ENCODE measurements around the gene PERCC1.

The PERCC1 gene

DNA sequence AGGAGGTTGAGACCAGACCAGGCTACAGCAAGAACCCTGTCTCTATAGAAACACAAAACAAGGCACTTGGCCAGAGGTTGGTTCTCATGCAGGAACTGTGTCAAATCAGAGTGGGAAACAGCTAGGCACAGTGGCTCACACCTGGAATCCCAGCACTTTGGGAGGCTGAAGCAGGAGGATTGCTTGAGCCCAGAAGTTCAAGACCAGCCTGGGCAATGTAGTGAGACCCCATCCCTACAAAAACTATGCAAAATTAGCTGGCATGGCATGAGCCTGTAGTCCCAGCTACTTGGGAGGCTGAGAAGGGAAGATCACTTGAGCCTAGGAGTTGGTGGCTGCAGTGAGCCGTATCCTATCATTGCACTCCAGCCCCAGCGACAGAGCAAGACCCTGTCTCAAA, 18.0 kb upstream of the PERCC1 start:
- no peak for DNase-seq (ENCODE audit: low spot score)

DNA sequence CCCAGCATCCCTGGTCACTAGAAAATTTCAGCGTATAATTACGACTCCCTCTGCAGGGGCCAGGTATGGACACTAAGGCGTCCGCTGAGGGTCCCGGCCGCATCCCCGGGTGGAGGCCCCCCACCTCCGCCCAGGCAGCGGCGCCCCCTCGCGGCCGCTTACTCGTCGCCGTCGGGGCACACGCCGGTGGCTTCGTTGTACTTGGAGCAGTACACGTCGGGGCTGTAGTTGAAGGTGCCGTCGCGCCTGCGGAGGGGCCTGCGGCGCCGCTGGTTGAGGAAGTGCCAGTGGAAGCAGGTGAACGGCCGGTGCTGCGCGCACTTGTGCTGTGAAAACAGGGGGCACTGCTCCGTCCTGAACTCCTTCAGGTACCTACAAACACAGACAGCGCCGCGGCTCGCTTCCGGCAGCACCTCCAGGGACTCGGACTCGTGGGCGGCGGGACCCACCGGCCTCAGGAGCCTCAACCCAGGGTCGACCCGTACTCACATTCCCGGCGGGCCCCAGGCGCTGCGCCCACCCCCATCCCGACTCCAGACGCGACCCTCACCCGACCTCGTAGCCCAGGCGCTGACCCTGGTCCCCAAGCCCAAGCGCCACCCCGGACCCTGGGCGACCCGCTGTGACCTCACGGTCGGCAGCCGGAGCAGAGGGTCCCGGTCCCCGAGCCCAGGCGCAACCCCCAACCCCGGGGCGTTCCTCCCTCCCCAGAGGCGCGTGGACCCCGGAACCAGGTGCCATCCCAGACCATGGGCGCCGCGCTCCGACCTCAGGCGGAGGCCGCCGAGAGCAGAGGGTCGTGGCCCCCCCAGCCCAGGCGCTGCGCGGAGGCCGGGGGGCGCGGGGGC, 17.0 kb upstream of the PERCC1 start:
- no peak for DNase-seq (ENCODE audit: low spot score)

DNA sequence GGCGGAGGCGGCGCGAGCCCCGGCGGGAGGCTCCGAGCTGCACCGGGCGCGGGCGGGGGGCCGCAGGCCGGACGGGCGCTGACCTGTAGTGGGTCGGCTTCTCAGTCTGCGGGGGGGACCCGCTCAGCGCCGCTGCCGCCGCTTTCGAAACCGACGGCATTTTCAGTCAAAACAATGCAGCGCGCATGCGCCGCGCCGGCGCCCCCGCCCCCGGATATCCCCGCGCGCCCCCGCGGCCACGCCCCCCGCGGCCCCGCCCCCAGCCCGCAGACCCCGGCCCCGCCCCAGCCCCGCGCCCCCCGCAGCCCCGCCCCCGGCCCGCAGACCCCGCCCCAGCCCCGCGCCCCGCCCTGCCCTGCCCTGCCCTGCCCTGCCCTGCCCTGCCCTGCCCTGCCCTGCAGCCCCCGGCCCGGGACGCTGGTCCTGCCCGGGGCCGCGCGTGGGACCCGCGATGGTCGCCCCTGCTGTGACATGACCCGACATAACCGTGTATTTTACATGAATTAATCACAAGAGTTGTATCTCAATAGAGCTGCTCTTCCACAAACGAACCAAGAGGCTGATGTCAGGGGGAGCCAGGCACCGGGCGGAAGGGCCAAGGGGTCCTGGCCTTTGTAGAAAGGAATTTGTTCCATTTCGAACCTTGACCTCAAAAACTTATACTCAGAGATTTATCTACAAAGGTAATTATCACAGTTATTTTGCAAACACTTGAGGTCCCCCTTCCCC, 16.2 kb upstream of the PERCC1 start, which contains the start of gene UNKL:
TSS of gene UNKL (minus strand) at position 173 of the 729 bp plus-strand sequence. CDS start at position 160, 13 bp downstream.
- no peak for DNase-seq (ENCODE audit: low spot score)

DNA sequence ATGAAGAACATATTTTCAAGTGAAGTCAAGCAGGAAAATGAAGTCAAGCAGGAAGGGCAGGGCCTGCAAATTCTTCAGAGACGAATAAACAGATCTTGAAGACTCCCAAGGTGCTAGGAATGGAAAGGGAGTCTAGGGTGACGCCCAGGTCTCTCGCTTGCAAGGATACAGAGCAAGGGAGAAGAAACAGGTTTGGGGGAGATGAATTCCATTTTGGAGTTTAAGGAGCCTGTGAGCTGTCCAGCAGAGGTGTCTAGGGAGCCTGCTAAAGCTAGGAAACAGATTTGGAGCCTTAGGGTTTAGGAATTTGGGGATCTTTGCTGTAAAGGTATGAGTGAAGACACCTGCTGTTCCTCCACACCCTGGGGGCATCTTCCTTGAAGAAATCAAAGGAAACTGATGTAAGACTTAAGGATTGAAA, 14.3 kb upstream of the PERCC1 start:
- DNase-seq (ENCODE audit: low spot score) = no peak

DNA sequence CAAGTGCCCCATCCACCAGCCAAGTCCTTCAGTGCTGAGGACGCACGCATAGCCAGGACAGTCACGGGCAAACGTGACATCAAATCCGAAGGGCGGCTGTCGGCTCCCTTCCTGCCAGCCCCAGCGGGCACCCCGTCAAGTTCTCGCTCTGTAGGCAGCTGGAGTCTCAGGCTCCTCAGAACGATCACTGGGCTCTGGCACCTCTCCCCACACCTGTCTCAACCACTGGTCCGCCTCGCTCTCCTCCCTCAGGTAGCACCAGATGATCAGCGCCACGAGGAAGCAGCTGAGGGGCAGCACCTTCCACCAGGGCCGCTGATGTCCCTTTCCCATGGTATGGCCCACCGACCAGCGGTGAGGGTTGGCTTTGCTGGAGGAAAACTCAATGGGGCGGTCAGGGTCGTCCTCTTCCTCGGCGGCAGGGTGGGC, 10.8 kb upstream of the PERCC1 start:
- DNase-seq (ENCODE audit: low spot score) = no peak

DNA sequence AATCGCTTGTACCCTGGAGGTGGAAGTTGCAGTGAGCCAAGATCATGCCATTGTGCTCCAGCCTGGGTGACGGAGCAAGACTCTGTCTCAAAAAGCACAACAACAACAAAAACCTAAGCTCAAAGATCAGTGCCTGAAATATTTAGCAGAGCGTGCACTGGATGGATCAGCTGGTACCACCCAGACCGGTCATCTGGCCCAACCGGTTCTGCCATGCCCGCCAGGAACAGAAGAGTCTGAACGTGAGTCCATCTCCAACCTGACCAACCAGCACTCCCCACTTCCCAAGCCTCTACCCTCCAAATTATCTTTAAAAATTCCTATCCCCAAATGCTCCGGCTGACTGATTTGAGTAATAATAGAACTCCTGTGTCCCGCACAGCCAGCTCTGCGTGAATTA, 8.8 kb upstream of the PERCC1 start:
- DNase-seq (ENCODE audit: low spot score) = no peak

DNA sequence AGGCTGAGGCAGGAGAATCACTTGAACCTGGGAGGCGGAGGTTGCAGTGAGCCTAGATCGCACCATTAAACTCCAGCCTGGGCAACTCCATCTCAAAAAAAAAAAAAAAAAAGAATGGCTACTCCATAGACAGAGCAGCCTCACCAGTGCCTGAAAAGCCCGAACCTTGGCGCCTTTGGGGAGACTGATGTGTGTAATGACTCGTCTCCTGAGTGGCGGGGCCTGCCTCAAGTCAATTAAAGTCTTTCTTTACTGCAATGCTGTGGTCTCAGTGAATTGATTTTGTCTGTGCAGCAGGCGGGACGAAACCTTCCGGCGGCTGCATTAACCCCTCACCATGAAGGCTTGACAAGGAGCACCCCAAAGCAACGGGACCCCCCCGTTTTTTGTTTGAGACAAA, 6.8 kb upstream of the PERCC1 start:
- no peak for DNase-seq (ENCODE audit: low spot score)

DNA sequence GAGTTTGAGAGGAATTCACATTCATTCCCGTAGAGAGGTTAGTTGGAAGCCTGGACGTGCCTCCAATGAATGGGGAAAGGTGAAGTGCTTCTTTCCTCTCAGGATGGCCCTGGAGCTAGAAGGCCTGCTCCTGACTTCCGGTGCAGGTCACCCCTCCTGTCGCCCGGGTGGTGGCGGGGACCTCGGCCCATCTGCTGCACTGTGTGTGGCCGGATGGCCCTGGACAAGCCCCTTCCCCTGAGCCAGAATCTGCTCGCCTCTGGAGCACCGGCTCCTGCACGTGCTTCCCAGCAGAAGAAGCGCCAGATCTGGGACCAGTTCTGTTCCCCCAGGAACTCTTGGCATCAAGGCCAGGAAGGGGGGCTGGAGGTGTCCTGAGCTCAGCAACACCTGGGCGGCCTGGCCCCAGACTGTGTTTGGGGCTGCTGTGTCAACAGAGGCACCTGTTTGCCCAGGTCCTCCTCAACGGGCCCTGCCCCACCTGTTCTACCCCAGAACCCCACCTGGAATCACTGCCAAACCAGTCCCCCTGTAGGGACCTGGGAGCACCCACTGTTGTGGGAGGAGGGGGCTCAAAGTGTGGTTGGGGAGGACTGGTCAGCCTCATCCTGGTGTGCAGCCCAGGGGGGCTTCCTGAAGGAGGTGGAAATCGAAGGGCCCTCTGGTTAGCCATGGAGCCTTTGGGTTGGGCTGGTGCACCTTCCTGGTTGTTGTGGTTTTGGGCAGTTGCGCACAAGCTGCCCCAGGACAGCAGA, 5.1 kb upstream of the PERCC1 start:
- no peak for DNase-seq (ENCODE audit: low spot score)

DNA sequence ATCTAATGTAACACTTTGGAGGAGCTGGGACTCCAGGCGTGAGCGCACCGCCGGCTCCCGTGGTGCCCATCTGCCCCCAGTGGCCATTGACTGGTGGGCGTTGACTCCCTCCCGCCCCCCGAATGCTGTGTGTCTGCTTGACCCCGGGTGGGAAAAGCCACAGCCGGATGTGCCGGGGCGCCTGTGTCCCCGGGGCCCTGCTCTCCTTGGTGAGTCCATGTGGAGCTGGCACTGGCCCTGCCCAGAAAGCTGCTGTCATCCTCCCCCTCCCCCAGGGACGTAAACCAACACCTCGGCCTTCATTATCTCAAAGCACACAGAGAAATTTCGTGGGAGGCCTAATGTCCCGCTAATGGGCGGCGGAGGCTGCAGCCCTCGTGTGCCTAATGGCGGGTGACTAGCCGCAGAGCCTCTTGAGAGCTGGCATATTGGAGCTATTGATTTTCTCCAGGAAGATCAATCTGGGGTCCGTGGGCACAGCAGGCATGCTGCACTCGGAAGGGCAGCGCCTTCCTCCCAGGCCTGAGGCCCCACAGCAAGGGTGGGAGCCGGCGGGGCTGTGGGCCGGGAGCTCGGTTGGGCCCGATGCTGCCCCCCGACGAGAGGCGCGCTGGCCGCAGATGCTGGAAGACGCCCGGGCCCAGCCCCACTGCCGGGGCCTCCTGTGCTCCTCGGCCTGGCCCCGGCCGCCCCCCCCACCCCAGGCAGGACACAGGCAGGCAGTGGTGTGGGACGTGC, 4.0 kb upstream of the PERCC1 start:
- no peak for DNase-seq (ENCODE audit: low spot score)

DNA sequence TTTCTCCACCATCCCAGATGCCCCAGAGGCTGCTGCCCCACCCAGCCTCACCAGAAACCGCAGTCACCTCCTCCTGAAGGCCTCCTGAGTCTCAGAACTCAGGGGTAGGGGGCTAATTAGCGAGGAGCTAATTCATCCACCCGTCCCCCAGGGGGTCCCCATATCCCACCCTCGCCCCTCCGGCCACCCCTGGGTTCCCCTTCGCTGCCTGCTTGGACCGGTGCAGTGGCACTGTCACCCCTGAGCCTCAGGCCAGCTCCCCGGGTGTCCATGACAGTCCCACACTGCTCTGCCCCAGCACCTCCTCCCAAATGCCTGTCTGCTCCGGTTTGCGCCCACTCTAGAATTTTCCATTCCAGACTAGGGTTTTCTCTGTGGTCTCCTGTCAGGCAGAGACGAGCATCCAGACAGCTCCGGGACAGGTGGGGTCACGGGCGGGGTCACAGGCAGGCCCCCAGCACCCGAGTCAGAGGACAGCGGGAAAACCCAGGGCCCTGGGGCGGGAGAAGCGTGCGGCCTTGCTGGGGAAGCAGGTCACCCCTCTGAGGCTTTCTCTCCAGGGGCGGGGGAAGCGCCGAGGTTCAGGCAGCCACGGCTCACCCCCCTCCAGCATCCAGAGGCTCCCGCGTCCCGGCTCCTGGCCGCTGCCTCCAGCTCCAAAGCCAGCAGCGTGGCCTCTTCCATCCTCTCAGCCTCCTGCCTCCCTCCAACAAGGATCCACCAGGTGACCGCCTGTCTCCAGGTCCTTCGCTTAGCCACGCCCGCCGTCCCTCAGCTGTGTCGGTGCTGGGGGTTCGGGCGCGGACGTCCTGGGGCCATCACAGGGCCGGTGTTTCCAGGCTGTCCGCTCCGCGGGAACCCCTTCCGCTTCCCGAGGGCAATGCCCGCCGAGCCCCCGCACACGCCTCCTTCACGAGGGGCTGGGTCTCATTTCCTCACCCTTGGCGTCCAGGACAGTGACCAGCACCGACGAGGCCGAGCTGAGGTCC, 3.1 kb upstream of the PERCC1 start:
- no peak for DNase-seq (ENCODE audit: low spot score)

DNA sequence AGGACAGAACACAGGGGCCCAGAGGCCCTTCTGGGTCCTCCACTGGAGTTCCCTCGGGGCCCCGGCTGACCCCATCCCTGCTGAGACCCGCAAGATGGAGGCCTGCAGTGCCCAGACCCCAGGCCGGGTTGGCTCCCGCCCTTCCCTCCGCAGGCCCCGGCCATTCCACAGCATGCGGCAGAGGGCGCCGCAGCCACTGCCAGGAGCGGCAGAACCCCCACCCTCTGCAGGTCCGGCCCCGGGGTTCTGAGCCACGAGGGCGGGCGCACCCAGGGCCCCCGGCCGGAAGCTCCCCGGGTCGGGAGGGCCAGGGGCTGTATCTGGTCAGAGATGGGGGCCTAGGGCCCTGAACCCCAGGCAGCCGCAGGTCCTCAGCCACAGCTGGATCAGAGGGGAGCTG, 2.4 kb upstream of the PERCC1 start:
- no peak for DNase-seq (ENCODE audit: low spot score)

DNA sequence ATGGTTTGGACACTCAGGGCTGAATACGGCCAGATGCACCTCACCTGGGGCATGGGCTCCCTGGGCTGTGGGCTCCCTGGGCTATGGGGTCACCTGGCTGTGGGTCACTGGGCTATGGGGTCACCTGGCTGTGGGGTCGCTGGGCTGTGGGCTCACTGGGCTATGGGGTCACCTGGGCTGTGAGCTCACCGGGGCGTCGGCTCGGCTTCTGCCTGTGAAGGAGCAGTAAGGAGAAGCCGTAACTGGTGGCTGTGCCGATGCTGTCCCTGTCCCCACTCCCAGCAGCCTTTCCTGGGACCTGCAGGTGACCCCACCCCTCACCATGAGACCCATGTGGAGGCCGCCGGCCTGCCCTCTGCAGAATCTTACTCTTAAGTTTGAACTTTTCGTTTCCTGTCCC, 1.9 kb upstream of the PERCC1 start:
- no peak for DNase-seq (ENCODE audit: low spot score)

DNA sequence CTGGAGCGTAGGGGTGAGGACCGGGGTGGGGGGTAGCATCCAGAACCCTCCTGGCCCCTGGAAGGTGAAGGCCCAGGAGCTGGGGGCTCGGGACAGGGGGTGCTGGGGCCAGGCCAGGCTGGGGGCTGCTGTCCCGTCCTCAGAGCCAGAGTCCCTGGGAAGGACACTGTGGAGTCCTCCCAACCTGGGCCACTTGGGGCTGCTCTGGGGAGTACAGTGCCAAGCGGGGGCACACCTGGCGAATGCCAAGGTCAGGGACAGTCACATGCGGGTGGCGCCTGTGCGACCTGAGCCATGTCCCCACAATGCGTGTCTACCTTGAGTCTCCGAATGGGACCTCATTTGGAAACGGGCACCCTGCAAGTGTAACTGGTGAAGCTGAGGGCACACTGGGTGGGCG, 1.2 kb upstream of the PERCC1 start:
- DNase-seq (ENCODE audit: low spot score) = no peak

DNA sequence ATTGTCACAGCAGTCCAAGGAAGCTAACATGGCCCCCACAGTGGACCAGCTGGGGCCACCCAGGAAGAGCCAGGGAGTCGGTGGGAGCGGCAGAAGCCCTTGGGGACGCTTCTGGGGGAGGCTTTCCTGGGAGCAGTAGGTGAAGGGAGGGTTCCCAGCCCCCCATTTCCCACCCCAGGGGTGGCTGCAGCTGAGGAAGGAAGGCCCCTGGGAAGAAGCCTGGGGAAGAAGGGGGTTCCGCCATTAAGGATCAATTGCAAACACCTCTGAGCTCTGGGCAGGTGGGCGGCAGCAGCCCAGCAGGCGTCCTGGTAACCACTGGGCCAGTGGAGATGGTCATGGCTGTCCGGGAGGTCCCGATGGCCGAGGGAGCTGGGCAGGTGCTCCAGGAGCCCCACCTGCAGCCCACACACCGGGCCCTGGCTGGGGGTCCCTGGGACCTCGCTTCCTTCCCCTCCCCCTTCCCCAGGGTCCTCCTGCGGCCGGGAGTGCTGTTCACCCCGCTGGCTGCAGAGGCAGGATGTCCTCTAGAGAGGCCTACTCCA, 592 bp upstream of the PERCC1 start:
- no peak for DNase-seq (ENCODE audit: low spot score)

DNA sequence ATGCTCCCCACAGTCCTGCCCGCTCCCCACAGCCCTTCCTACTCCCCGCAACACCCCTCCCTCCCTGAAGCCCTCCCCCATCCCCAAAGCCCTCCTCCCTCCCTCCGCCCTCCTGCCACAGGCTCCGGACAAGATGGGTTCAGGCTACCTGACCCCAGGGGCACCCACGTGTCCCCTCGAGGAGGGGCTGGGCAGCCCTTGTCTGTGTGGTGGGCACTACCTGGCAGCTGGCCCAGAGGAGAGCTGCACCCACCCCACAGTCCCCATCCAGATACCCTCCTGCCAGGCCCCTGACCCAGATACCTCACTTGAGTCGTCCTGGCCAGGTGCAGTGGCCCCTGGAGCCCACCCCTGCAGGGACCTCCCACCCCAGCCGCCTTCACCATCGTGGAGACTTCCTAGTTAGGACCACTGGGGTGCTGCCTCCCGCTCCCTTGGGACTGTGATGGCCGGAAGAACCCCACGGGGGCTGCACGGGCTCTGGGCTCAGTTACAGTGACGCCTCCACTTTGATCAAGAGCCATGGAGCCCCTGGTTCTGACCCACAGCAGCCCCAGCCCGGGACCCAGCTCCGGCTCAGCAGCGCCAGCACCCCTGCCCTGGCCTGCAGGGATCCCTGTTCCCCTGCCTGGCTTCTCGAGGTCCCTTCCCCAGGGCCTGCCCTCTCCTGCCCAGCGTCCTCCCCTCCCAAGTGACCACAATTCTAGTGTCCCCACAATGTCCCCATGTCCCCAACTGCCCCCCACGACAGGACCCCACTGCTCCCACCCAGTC, 806 bp downstream of the PERCC1 start:
- DNase-seq (ENCODE audit: low spot score) = no peak

DNA sequence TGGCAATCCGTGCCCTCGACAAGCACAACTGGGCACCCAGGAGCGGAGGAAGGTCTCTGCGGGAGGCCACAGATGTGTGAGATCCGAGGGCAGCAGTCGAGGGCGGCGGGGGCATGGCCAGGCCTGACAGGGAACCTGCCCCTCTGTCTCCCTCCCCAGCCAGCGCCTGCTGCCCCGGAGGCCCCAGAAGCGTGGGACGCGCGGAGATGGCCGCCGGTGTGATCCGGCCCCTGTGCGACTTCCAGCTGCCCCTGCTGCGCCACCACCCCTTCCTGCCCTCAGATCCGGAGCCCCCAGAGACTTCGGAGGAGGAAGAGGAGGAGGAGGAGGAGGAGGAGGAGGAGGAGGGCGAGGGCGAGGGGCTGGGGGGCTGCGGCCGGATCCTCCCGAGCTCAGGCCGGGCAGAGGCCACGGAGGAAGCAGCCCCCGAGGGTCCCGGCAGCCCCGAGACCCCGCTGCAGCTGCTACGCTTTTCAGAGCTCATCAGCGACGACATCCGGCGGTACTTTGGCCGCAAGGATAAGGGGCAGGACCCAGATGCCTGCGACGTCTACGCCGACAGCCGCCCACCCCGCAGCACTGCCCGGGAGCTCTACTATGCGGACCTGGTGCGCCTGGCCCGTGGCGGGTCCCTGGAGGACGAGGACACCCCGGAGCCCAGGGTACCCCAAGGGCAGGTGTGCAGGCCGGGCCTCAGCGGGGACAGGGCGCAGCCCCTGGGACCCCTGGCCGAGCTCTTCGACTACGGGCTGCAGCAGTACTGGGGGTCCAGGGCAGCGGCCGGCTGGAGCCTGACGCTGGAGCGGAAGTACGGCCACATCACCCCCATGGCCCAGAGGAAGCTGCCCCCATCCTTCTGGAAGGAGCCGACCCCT, 1.7 kb downstream of the PERCC1 start:
- no peak for DNase-seq (ENCODE audit: low spot score)

DNA sequence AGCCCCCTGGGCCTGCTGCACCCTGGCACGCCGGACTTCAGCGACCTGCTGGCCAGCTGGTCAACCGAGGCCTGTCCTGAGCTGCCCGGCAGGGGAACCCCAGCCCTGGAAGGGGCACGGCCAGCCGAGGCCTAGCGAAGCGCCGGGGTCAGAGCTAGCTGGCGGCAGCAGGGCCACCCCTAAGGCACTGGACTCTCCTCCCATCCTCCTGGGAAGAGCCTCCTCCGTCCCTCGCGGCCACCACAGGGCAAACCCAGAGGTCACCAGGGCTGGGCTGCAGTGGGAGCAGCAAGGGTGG, 2.3 kb downstream of the PERCC1 start:
- no peak for DNase-seq (ENCODE audit: low spot score)

DNA sequence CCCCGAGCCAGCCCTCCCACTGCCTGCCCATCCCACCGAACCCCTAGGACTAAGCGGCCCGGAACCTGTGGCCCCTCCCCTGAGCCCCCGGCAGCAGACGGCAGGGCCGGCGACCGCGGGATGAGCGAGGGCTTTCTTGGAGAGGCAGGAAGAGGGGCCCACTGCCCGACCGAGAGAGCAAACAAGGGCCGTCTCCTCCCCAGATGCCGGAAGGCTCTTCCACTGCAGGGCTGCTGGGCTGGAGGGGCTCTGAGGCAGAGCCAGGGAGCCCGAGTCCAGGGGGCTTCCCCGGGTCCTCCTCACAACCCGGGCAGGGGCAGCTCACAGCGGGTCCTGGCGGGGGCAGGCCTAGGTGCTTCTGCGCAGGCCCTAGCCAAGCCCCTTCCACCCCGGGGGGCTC, 2.9 kb downstream of the PERCC1 start:
- no peak for DNase-seq (ENCODE audit: low spot score)
